NCI-H82 treated with DMSO at 0.1 percent for 48 hours (cell line): ENCODE results near the gene GPN2.
"Not testable (repeated sequence)": the region's sequence is repeated elsewhere in the genome, so short reads cannot be mapped to it uniquely, and the experiment has no call there.

Experiments
- DNase-seq: peaks from one replicate; lab custom pipeline; 2025; ENCODE audit not compliant: unreplicated experiment; lab: John Stamatoyannopoulos, UW

The GPN2 gene

GRCh38 chr1:26900815-26901511 lies 10.9 kb upstream of the GPN2 start:
- DNase-seq, result no peak

- peak; percentile 88 for DNase-seq
Observed at GRCh38 chr1:26900001-26900814, 10.1 kb upstream of the GPN2 start, which contains the start of gene GPATCH3. Gene GPATCH3 (minus strand): TSS chr1:26900467. CDS start chr1:26900442, 25 bp downstream.

GRCh38 chr1:26897351-26897750 lies 7.3 kb upstream of the GPN2 start:
- DNase-seq, result no peak

- DNase-seq, result no peak
Observed at GRCh38 chr1:26894263-26894662, 4.2 kb upstream of the GPN2 start.

GRCh38 chr1:26890467-26890796 lies 349 bp upstream of the GPN2 start:
- no peak for DNase-seq

GRCh38 chr1:26888231-26888630 lies 1.9 kb downstream of the GPN2 start:
- DNase-seq, result no peak

- no peak for DNase-seq
Observed at GRCh38 chr1:26887125-26887524, 3.0 kb downstream of the GPN2 start.

GRCh38 chr1:26882696-26883463 lies 7.2 kb downstream of the GPN2 start:
- DNase-seq, result no peak

- not testable (repeated sequence) for DNase-seq
Observed at GRCh38 chr1:26881611-26882010, 8.5 kb downstream of the GPN2 start.

GRCh38 chr1:26879793-26880192 lies 10.3 kb downstream of the GPN2 start:
- no peak for DNase-seq

GRCh38 chr1:26877326-26877725 lies 12.8 kb downstream of the GPN2 start:
- no peak for DNase-seq

GRCh38 chr1:26874896-26875295 lies 15.2 kb downstream of the GPN2 start:
- DNase-seq, result no peak

- not testable (repeated sequence) for DNase-seq
Observed at GRCh38 chr1:26873097-26873496, 17.0 kb downstream of the GPN2 start.

- DNase-seq, result peak; percentile 93
Observed at GRCh38 chr1:26864610-26865480, 25.2 kb downstream of the GPN2 start.

GRCh38 chr1:26863685-26864077 lies 26.4 kb downstream of the GPN2 start:
- no peak for DNase-seq

- no peak for DNase-seq
Observed at GRCh38 chr1:26862781-26863684, 27.1 kb downstream of the GPN2 start, which contains the start of gene SFN. Gene SFN (plus strand): TSS chr1:26863149. CDS start chr1:26863213, 64 bp downstream.

- no peak for DNase-seq
Observed at GRCh38 chr1:26861889-26862378, 28.1 kb downstream of the GPN2 start.

GRCh38 chr1:26861286-26861701 lies 28.8 kb downstream of the GPN2 start:
- DNase-seq, result no peak

- no peak for DNase-seq
Observed at GRCh38 chr1:26858891-26859640, 31.0 kb downstream of the GPN2 start.
